Esophagus muscularis mucosa (tissue), 4 donors: ENCODE measurements around the gene TMEM200B. TPM values are rescaled to one million over a fixed set of nuclear protein-coding genes. Genes with fewer than 3 reads are reported as not detected.

ENCODE experiments used
- DNase-seq: peaks from one replicate; pipeline ENCODE4 v3.0.0-alpha.2; 2017; ENCODE audit errors: extremely low spot score
- H3K27ac ChIP-seq, 4 donors: fragments of 200-600 bp; sonication (generic); replicated peaks in 1 of 4; 1 replicate in 3 of 4; 2 replicates in 1 of 4; pipeline ENCODE4 v1.5.1; 2016 to 2019; ENCODE audit warnings: mild to moderate bottlenecking in 1 of 4
- H3K27me3 ChIP-seq, 4 donors: fragments of 200-600 bp; sonication (generic); one replicate each; pipeline versions ENCODE4 v1.5.1 to v1.6.0; 2016 to 2019
- H3K36me3 ChIP-seq, 4 donors: fragments of 200-600 bp; sonication (generic); one replicate each; pipeline ENCODE4 v1.5.1; 2016 to 2019
- H3K4me1 ChIP-seq, 4 donors: fragments of 200-600 bp; sonication (generic); one replicate each; pipeline ENCODE4 v1.5.1; 2016 to 2019
- H3K4me3 ChIP-seq, 4 donors: fragments of 200-600 bp; sonication (generic); 1 replicate in 2 of 4; 2 replicates in 2 of 4; pipeline ENCODE4 v1.5.1; 2016 to 2019; ENCODE audit warnings: mild to moderate bottlenecking in 4 of 4, moderate library complexity in 1 of 4
- H3K9me3 ChIP-seq, 4 donors: fragments of 200-600 bp; sonication (generic); 1 replicate in 3 of 4; 2 replicates in 1 of 4; pipeline ENCODE4 v1.5.1; 2016 to 2019
- EP300 ChIP-seq: sonication (generic); formaldehyde crosslinking; IDR thresholded peaks from one replicate; pipeline ENCODE4 v1.6.1; 2017; ENCODE audit warnings: antibody characterized with exemption
- POLR2A ChIP-seq: fragments of 450-650 bp; IDR thresholded peaks from one replicate; pipeline ENCODE4 v1.6.1; 2017; ENCODE audit warnings: antibody characterized with exemption, moderate library complexity, mild to moderate bottlenecking, low read depth
- POLR2AphosphoS5 ChIP-seq, 2 donors: sonication (generic); formaldehyde crosslinking; IDR thresholded peaks; one replicate each; pipeline ENCODE4 v1.6.1; 2017; ENCODE audit warnings: antibody characterized with exemption in 2 of 2
- WGBS: methylation state at CpG from one replicate; pipeline ENCODE4 v1.1.5; 2018; 5-methylcytosine and 5-hydroxymethylcytosine counted together
- intact Hi-C: fragments of 100-400 bp; cut with DNase I; formaldehyde crosslinking; loops from one replicate; pipeline ENCODE4 v1.15.1; 2023
- total RNA-seq, 4 donors: library from RNA; depleted of rRNA; stranded (reverse); fragments of >200 nt; gene quantifications; one replicate each; pipeline versions ENCODE4 v1.1.0 to v1.2.1, GENCODE V29; 2016
- TF ChIP-seq, protein P1 (sequence below), 3 experiments: fragments of 200-600 bp in 2 of 3; fragments of 450-650 bp in 1 of 3; sonication (generic) in 2 of 3; IDR thresholded peaks; one replicate each; pipeline ENCODE4 v1.5.1; 2017 to 2019; ENCODE audit warnings: antibody characterized with exemption in 3 of 3, mild to moderate bottlenecking in 2 of 3, moderate library complexity in 1 of 3

The TMEM200B gene
- total RNA-seq, 4 donors from 2014 or later: 14.5 to 44.8 (median 28.2) TPM

DNA sequence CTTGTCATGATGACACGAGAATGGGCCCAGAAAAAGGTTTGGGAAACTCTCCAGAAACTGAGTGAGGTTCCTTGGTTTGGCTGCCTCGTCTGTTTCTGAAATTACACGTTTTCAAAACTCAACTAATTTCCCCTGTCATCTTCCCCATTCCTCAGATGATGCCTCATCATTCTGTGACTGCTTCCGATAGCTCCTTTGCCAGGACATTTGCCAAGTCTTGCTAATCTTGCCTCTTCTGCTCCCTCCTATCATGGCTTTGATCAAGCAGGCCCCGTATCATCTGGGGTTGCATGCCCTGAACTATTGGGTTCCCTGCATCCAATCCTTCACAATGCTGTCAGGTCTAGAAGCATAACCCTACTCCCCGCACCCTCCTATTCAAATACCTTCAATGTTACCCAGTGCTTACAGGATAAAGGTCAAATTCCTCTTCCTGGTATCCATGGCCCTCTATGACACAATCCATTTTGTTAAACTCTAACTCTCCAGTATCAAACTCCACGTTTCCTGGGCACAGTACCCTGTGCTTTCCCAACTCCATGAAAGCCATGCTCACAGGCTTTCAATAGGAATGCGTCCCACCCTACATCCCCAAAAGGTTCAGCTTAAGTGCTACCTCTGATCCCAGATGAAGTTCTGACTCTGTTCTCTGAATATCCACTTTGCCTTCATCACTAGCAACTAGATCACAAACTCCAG lies 22.2 kb upstream of the TMEM200B start:
- intact Hi-C loops: no loop called here
- Histone ChIP-seq H3K36me3 (peaks cover 43 to 74% (median 68%) of the 10 kb centered on the region in 4 donors), H3K9me3 (no peaks in the 10 kb centered on the region), H3K4me3 (no peak overlapping the region), H3K27ac (peak overlapping the region in 1 of 4 donors; percentile 31), H3K27me3 (no peaks in the 10 kb centered on the region), H3K4me1 (peaks cover 9 to 13% (median 11%) of the 10 kb centered on the region in 4 donors)
- TF ChIP-seq EP300 (no peak), POLR2A (no peak), POLR2AphosphoS5 (IDR thresholded peaks at IDR 0.05) (peak in 1 of 2 donors; percentile 27)
- TF ChIP-seq, protein P1, sequence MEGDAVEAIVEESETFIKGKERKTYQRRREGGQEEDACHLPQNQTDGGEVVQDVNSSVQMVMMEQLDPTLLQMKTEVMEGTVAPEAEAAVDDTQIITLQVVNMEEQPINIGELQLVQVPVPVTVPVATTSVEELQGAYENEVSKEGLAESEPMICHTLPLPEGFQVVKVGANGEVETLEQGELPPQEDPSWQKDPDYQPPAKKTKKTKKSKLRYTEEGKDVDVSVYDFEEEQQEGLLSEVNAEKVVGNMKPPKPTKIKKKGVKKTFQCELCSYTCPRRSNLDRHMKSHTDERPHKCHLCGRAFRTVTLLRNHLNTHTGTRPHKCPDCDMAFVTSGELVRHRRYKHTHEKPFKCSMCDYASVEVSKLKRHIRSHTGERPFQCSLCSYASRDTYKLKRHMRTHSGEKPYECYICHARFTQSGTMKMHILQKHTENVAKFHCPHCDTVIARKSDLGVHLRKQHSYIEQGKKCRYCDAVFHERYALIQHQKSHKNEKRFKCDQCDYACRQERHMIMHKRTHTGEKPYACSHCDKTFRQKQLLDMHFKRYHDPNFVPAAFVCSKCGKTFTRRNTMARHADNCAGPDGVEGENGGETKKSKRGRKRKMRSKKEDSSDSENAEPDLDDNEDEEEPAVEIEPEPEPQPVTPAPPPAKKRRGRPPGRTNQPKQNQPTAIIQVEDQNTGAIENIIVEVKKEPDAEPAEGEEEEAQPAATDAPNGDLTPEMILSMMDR (IDR thresholded peaks at IDR 0.05): no peak
- WGBS: 49% methylated on average over 8 of the region's 8 CpGs
- DNase-seq: no peak

DNA sequence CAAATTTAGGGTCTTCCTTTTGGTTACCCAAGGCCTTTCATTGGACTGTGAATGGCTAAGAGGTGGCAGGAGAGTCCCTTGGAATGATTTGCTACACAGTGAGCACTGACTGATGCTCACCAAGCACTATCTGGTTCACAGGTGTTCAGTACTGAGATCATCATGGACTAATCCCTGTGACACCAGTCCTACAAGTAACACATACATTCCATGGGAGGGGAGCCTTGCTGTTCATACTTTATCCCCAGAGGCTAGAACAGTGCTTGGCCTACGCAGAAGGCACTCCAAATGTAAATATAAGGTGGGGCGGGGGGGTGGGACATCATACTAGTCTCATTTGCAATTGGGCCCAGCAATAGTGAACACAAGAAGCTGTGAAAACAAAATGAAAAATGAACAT lies 20.5 kb upstream of the TMEM200B start:
- Histone ChIP-seq H3K4me3 (no peak overlapping the region), H3K27me3 (no peaks in the 10 kb centered on the region), H3K27ac (no peak overlapping the region), H3K36me3 (peaks cover 27 to 57% (median 51%) of the 10 kb centered on the region in 4 donors), H3K9me3 (no peaks in the 10 kb centered on the region), H3K4me1 (peaks cover 9 to 13% (median 11%) of the 10 kb centered on the region in 4 donors)
- TF ChIP-seq POLR2AphosphoS5 (IDR thresholded peaks at IDR 0.05): no peak
- TF ChIP-seq, protein P1 (IDR thresholded peaks at IDR 0.05): no peak
- no peak for TF ChIP-seq EP300
- no peak for TF ChIP-seq POLR2A
- no peak for DNase-seq
- intact Hi-C loops: no loop called here
- WGBS: 87% methylated on average over 2 of the region's 2 CpGs

DNA sequence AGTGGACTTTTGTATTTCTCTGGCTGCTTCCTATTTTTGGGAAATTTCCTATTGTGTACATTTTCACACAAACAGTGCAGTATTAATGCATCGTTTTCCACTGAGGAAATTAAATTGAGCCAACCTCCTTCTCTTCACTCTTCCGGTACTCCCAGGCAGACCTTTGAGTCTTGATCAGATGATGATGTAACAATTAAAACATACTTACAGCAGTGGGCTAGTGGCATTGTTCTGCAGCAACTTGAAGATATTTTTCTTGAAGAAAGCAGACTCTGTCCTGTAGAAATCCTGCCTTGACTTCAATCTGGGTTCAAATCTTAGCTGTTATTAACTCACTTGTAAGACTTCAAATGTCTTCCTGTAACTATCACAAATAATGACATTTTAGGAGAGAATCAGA lies 19.0 kb upstream of the TMEM200B start:
- H3K4me1 ChIP-seq: peaks cover 9 to 13% (median 11%) of the 10 kb centered on the region in 4 donors
- WGBS: 93% methylated on average over 2 of the region's 2 CpGs
- intact Hi-C loops: no loop called here
- H3K27ac ChIP-seq: no peak overlapping the region
- no peak overlapping the region for H3K4me3 ChIP-seq
- peaks cover 12 to 42% (median 36%) of the 10 kb centered on the region in 4 donors for H3K36me3 ChIP-seq
- no peak for DNase-seq
- TF ChIP-seq POLR2A (no peak), EP300 (no peak), POLR2AphosphoS5 (IDR thresholded peaks at IDR 0.05) (no peak)
- TF ChIP-seq, protein P1 (IDR thresholded peaks at IDR 0.05): no peak
- H3K9me3 ChIP-seq: no peaks in the 10 kb centered on the region
- H3K27me3 ChIP-seq: no peaks in the 10 kb centered on the region

DNA sequence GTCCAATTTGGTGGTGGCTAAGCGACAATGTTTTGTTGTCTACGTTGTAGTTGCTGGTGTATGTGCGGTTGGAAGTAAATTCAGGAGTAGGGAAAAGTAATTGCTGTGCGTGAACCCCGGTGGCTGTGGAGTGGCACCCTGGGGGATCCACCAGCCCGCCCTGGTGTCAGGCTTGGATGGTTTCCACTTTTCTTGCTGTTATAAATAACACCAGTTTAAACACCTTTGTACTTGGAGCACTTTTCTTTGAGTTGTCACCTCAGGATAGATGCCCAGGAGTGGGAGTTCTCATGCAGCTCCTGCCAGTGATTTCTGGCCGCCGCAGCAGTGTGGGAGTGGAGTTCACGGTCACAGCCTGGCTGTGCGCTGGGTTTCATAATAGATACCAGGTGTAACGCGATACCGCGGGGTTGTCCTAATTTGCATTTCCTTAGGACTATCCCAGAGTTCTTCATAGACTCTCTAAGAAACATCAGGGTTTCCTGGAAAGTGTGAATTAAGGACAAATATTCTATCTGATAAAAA lies 12.8 kb upstream of the TMEM200B start:
- H3K27me3 ChIP-seq: no peaks in the 10 kb centered on the region
- no peak overlapping the region for H3K27ac ChIP-seq
- DNase-seq: no peak
- TF ChIP-seq, protein P1 (IDR thresholded peaks at IDR 0.05): no peak
- peak in 1 of 2 donors; percentile 16 for TF ChIP-seq POLR2AphosphoS5 (IDR thresholded peaks at IDR 0.05)
- H3K36me3 ChIP-seq: no peaks in the 10 kb centered on the region
- intact Hi-C loops: no loop called here
- no peaks in the 10 kb centered on the region for H3K9me3 ChIP-seq
- WGBS: 62% methylated on average over 14 of the region's 14 CpGs
- peaks cover 5 to 22% (median 20%) of the 10 kb centered on the region in 4 donors for H3K4me1 ChIP-seq
- H3K4me3 ChIP-seq: no peak overlapping the region
